GM19372 (cell line): Measurements from ENCODE around the gene IFT27.

ENCODE experiments used
- ATAC-seq: cut with Tn5 transposase; IDR thresholded peaks from one replicate; pipeline ENCODE4 v1.9.1; 2021; ENCODE audit warnings: mild to moderate bottlenecking, low read depth, moderate library complexity; ENCODE audit not compliant: unreplicated experiment

The IFT27 gene

GRCh38 chr22:36797911-36798673 lies 22.2 kb upstream of the IFT27 start:
- no peak for ATAC-seq

GRCh38 chr22:36797374-36797773 lies 21.5 kb upstream of the IFT27 start:
- no peak for ATAC-seq

GRCh38 chr22:36796552-36797175 lies 20.7 kb upstream of the IFT27 start:
- ATAC-seq = no peak

- ATAC-seq = no peak
Measured at GRCh38 chr22:36795633-36796032, 19.7 kb upstream of the IFT27 start.

GRCh38 chr22:36790648-36791047 lies 14.7 kb upstream of the IFT27 start:
- ATAC-seq = no peak

- no peak for ATAC-seq
Measured at GRCh38 chr22:36787204-36787988, 11.5 kb upstream of the IFT27 start.

GRCh38 chr22:36783743-36784142 lies 7.8 kb upstream of the IFT27 start:
- ATAC-seq = no peak

GRCh38 chr22:36781656-36782627 lies 6.0 kb upstream of the IFT27 start:
- ATAC-seq = peak; percentile 74

GRCh38 chr22:36778020-36778419 lies 2.1 kb upstream of the IFT27 start:
- no peak for ATAC-seq

GRCh38 chr22:36776722-36777121 lies 803 bp upstream of the IFT27 start:
- no peak for ATAC-seq

- ATAC-seq = no peak
Measured at GRCh38 chr22:36775586-36775963, 344 bp downstream of the IFT27 start.

GRCh38 chr22:36773935-36774334 lies 2.0 kb downstream of the IFT27 start:
- no peak for ATAC-seq

- no peak for ATAC-seq
Measured at GRCh38 chr22:36772451-36772850, 3.5 kb downstream of the IFT27 start.

GRCh38 chr22:36771356-36772063 lies 4.4 kb downstream of the IFT27 start:
- no peak for ATAC-seq

- no peak for ATAC-seq
Measured at GRCh38 chr22:36770513-36771231, 5.2 kb downstream of the IFT27 start.

GRCh38 chr22:36769541-36770512 lies 6.1 kb downstream of the IFT27 start:
- no peak for ATAC-seq

GRCh38 chr22:36768616-36769015 lies 7.3 kb downstream of the IFT27 start:
- ATAC-seq = no peak

- ATAC-seq = no peak
Measured at GRCh38 chr22:36768141-36768540, 7.8 kb downstream of the IFT27 start.
